Heart right ventricle (tissue), 16 donors: ENCODE measurements around the gene SFXN4. TPM values are rescaled to one million over a fixed set of nuclear protein-coding genes. Genes with fewer than 3 reads are reported as not detected.

Source experiments
- ATAC-seq, 8 donors: fragments of 200-7000 bp; cut with Tn5 transposase; one replicate each; pipeline ENCODE4 v1.9.1; 2020; ENCODE audit warnings: mild to moderate bottlenecking in 8 of 8, moderate library complexity in 8 of 8, moderate number of reproducible peaks in 1 of 8
- DNase-seq, 2 donors: peaks; one replicate each; pipeline ENCODE4 v3.0.0-alpha.2; 2020
- H3K27ac ChIP-seq, 10 donors: fragments of 200-600 bp; sonication (generic) in 2 of 10; one replicate each; pipeline versions ENCODE4 v1.5.0 to v1.8.0; 2020 to 2022; ENCODE audit warnings: mild to moderate bottlenecking in 3 of 10
- H3K27me3 ChIP-seq, 7 donors: fragments of 200-600 bp; one replicate each; pipeline ENCODE4 v1.8.0; 2021 to 2022; ENCODE audit warnings: mild to moderate bottlenecking in 2 of 7
- H3K36me3 ChIP-seq, 9 donors: fragments of 200-600 bp; sonication (generic) in 1 of 9; one replicate each; pipeline versions ENCODE4 v1.5.0 to v1.8.0; 2020 to 2022; ENCODE audit warnings: mild to moderate bottlenecking in 2 of 9
- H3K4me1 ChIP-seq, 9 donors: fragments of 200-600 bp; sonication (generic) in 1 of 9; one replicate each; pipeline versions ENCODE4 v1.5.0 to v1.8.0; 2020 to 2022; ENCODE audit warnings: mild to moderate bottlenecking in 4 of 9
- H3K4me3 ChIP-seq, 10 donors: fragments of 200-600 bp; sonication (generic) in 2 of 10; one replicate each; pipeline versions ENCODE4 v1.5.0 to v1.8.0; 2020 to 2022; ENCODE audit warnings: mild to moderate bottlenecking in 7 of 10, moderate library complexity in 2 of 10
- H3K9me3 ChIP-seq, 11 donors: fragments of 200-600 bp in 10 of 11; sonication (generic) in 2 of 11; one replicate each; pipeline versions ENCODE4 v1.5.0 to v1.8.0; 2013 to 2022; ENCODE audit warnings: mild to moderate bottlenecking in 2 of 11, control low read depth in 1 of 11, moderate library complexity in 1 of 11
- WGBS, 2 donors: extraction: QIAGEN DNeasy Blood & Tissue Kit; methylation state at CpG; one replicate each; pipeline ENCODE4 v1.1.7; 2013; ENCODE audit warnings: inconsistent platforms in 1 of 2; 5-methylcytosine and 5-hydroxymethylcytosine counted together
- intact Hi-C, 10 donors: fragments of 100-400 bp; cut with DNase I; formaldehyde crosslinking; loops; one replicate each; pipeline versions ENCODE4 v1.11.1 to v1.14.2; 2022
- polyA plus RNA-seq, 2 donors: library from polyadenylated mRNA; stranded (reverse); fragments of 200-250 nt; gene quantifications; one replicate each; pipeline ENCODE4 v1.2.3, GENCODE V29; 2013
- total RNA-seq, 10 donors: library from RNA; stranded (reverse); fragmentation: NEBNext Ultra II Directional in 3 of 10; extraction: Animal tissue kit (Norgen Biotek cat#: 25700) in 3 of 10; gene quantifications; one replicate each; pipeline versions ENCODE4 v1.2.1 to v1.2.4, GENCODE V29; 2021 to 2023
- TF ChIP-seq, protein P1 (sequence below), 9 donors: fragments of 200-600 bp; sonication (generic) in 2 of 9; IDR thresholded peaks; one replicate each; pipeline versions ENCODE4 v1.5.0 to v1.8.0; 2021 to 2022; ENCODE audit warnings: antibody characterized with exemption in 9 of 9, mild to moderate bottlenecking in 5 of 9, moderate library complexity in 1 of 9
- donor health status: Arrhythmogenic right ventricular cardiomyopathy.
- donor health status: ischemic (EF 13 %, LVEDD 7.1; RV severe dilation, severe dysfunction).
- donor health status: healthy with polysubstance abuse.
- donor health status: DM: no; HTN: yes; CAD: no.
- donor health status: DM: no; HTN: no; CAD: no.
- donor health status: ischemic (EF 25% LVEDD 6.9; RV normal size, moderate dysfunction).
- donor health status: ischemic (EF 25% LVEDD 5.7; RV mildly dilated, moderate dysfunction).
- donor health status: healthy.
- donor health status: DM: yes; HTN: yes; CAD: no.
- donor health status: Ischemic cardiomyopathy.
- donor health status: ischemic (EF 35%, LVEDD 5.7; RV mildly dilated, moderate dysfunction).
- donor health status: nonischemic (EF 11% LVEDD 7.7; RV severe dilation, severe dysfunction).
- donor health status: DM: yes; HTN: yes; CAD: no.
- donor health status: PGD.
- donor health status: ischemic (EF 29% LVEDD 5.4; RV normal size, mild dysfunction).
- donor health status: nonischemic (EF 23%, LVEDD 6.1; RV moderate dilation, normal function).

The SFXN4 gene
- total and polyA plus RNA-seq, 12 donors: 32.3 to 95.2 (median 44.0) TPM

- Histone ChIP-seq H3K27me3 (no peaks in the 10 kb centered on the region), H3K9me3 (no peaks in the 10 kb centered on the region), H3K27ac (peak overlapping the region; percentile 91 to 100 (median 98)), H3K36me3 (no peaks in the 10 kb centered on the region), H3K4me3 (peak overlapping the region in 9 of 10 donors; percentile 72 to 99 (median 96)), H3K4me1 (peaks cover 3 to 53% (median 39%) of the 10 kb centered on the region in 9 donors)
- DNase-seq: peak; percentile 80 to 86
- 36 to 42% methylated on average over 17 of the region's 17 CpGs for WGBS, 2 donors
- TF ChIP-seq, protein P1, sequence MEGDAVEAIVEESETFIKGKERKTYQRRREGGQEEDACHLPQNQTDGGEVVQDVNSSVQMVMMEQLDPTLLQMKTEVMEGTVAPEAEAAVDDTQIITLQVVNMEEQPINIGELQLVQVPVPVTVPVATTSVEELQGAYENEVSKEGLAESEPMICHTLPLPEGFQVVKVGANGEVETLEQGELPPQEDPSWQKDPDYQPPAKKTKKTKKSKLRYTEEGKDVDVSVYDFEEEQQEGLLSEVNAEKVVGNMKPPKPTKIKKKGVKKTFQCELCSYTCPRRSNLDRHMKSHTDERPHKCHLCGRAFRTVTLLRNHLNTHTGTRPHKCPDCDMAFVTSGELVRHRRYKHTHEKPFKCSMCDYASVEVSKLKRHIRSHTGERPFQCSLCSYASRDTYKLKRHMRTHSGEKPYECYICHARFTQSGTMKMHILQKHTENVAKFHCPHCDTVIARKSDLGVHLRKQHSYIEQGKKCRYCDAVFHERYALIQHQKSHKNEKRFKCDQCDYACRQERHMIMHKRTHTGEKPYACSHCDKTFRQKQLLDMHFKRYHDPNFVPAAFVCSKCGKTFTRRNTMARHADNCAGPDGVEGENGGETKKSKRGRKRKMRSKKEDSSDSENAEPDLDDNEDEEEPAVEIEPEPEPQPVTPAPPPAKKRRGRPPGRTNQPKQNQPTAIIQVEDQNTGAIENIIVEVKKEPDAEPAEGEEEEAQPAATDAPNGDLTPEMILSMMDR (IDR thresholded peaks at IDR 0.05): no peak
- ATAC-seq: peak; percentile 8 to 70 (median 51)
- intact Hi-C loops: loop anchor here in 9 of 10 donors (1.0 to 10.0 kb wide), 11 partner anchors 46 to 239 kb away; no protein-coding TSS in a partner anchor
These were observed 40.5 kb upstream of the SFXN4 start for GRCh38 chr10:119205894-119206602.

GRCh38 chr10:119203006-119203405, 37.5 kb upstream of the SFXN4 start:
- peak overlapping the region in 7 of 10 donors; percentile 10 to 75 (median 38) for H3K27ac ChIP-seq
- intact Hi-C loops: loop anchor here in 3 of 10 donors (5.0 to 10.0 kb wide), 4 partner anchors 212 to 284 kb away; no protein-coding TSS in a partner anchor
- TF ChIP-seq, protein P1 (IDR thresholded peaks at IDR 0.05): no peak

GRCh38 chr10:119201233-119201632, 35.7 kb upstream of the SFXN4 start:
- WGBS, 2 donors: 83 to 97% methylated on average over 1 of the region's 1 CpG
- Histone ChIP-seq H3K9me3 (no peaks in the 10 kb centered on the region), H3K4me1 (peaks cover 0 to 29% (median 9%) of the 10 kb centered on the region in 9 donors), H3K27ac (no peak overlapping the region), H3K27me3 (peaks cover 0 to 4% (median 0%) of the 10 kb centered on the region in 7 donors), H3K36me3 (no peaks in the 10 kb centered on the region), H3K4me3 (no peak overlapping the region)
- no peak for ATAC-seq
- TF ChIP-seq, protein P1 (IDR thresholded peaks at IDR 0.05): no peak
- intact Hi-C loops: loop anchor here in 3 of 10 donors (5.0 to 10.0 kb wide), 4 partner anchors 214 to 286 kb away; no protein-coding TSS in a partner anchor
- DNase-seq: no peak

More at GRCh38 chr10:119203006-119203405, 37.5 kb upstream of the SFXN4 start:
- DNase-seq (no peak), ATAC-seq (no peak)
- 56 to 65% methylated on average over 4 of the region's 4 CpGs for WGBS, 2 donors
- Histone ChIP-seq H3K4me1 (peaks cover 0 to 32% (median 14%) of the 10 kb centered on the region in 9 donors), H3K9me3 (no peaks in the 10 kb centered on the region), H3K36me3 (no peaks in the 10 kb centered on the region), H3K27me3 (peaks cover 0 to 4% (median 0%) of the 10 kb centered on the region in 7 donors), H3K4me3 (no peak overlapping the region)

GRCh38 chr10:119199231-119199992, 33.9 kb upstream of the SFXN4 start:
- no peak overlapping the region for H3K4me3 ChIP-seq
- intact Hi-C loops: loop anchor here in 8 of 10 donors (1.0 to 5.0 kb wide), 7 partner anchors 245 to 343 kb away; partner anchors contain the start of gene RGS10 (in 4 of the 8)
- peaks cover 0 to 4% (median 0%) of the 10 kb centered on the region in 7 donors for H3K27me3 ChIP-seq
- TF ChIP-seq, protein P1 (IDR thresholded peaks at IDR 0.05): peak; percentile 79 to 92 (median 86)
- no peaks in the 10 kb centered on the region for H3K36me3 ChIP-seq
- DNase-seq (peak; percentile 37 to 80), ATAC-seq (peak; percentile 91 to 97 (median 94))
- WGBS, 2 donors: 37 to 40% methylated on average over 9 of the region's 9 CpGs
- H3K9me3 ChIP-seq: no peaks in the 10 kb centered on the region
- peaks cover 0 to 21% (median 0%) of the 10 kb centered on the region in 9 donors for H3K4me1 ChIP-seq
- no peak overlapping the region for H3K27ac ChIP-seq
